ENCODE results near the gene ZDHHC1. TPM values are rescaled to one million over a fixed set of nuclear protein-coding genes. Genes with fewer than 3 reads are reported as not detected.

Gene ZDHHC1
- total RNA-seq, 4 donors from 2014 or later = 8.0 to 14.2 (median 11.4) TPM

DNA sequence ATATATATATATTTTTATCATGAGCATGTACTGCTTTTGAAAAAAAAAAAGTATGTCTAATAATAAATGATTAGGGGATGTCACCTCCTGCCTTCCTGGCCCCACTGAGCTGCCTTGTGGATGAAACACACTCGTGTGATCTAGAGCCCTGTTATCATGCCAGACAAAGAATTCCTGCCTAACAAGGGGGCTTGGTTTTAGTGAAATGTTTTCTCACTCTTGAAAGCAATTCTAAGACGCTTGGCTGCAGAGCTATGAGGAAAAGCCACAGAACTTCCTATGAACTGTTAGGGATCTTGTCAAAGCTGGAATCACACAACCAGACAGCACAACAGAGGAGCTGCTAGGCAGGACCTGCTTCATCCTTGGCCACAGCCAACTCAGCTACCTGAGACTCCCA is 4.0 kb downstream of the ZDHHC1 start:
- ATAC-seq (ENCODE audit: low FRiP score) = no peak
- no peak for DNase-seq (ENCODE audit: low spot score)
- TF ChIP-seq CTCF (IDR thresholded peaks at IDR 0.05) = no peak

DNA sequence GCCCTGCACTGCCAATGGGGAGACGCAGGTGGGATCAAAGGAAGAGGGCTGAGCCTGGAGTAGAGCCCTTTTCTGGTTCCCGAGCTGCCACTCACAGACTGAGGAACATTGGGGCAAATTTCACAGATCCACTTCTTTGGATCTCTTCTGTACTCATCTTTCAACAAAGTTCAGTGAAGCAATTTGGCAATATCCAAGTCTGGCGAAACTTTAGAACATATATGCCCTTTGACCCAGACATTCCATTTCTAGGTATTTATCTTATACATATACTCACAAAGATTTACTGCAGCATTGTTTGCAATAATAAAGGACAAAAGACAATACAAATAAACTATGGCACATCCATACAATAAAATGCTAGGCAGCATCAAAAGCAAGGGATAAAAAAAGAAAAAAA is 4.9 kb downstream of the ZDHHC1 start:
- TF ChIP-seq CTCF (IDR thresholded peaks at IDR 0.05) = no peak
- no peak for ATAC-seq (ENCODE audit: low FRiP score)
- no peak for DNase-seq (ENCODE audit: low spot score)

DNA sequence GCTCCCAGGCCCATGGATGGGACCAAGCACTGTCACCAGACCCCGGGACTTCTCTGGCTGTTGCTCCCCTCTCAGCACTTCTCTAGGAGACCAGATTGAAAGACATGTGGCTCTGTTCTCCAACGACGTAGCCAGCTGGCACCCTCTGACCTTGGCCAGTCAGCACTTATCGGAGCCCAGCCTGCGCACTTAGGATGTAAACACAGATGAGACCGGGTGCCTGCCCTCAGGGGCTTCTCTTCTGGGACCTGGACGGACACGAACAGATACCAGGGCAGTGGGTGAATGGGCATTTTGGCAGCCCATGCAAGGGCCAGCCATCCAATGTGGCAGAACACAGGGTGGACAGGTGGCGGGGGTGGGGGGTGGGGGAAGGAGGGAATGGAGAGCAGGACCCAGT is 6.6 kb downstream of the ZDHHC1 start:
- ATAC-seq (ENCODE audit: low FRiP score) (no peak), DNase-seq (ENCODE audit: low spot score) (no peak)
- no peak for TF ChIP-seq CTCF (IDR thresholded peaks at IDR 0.05)

DNA sequence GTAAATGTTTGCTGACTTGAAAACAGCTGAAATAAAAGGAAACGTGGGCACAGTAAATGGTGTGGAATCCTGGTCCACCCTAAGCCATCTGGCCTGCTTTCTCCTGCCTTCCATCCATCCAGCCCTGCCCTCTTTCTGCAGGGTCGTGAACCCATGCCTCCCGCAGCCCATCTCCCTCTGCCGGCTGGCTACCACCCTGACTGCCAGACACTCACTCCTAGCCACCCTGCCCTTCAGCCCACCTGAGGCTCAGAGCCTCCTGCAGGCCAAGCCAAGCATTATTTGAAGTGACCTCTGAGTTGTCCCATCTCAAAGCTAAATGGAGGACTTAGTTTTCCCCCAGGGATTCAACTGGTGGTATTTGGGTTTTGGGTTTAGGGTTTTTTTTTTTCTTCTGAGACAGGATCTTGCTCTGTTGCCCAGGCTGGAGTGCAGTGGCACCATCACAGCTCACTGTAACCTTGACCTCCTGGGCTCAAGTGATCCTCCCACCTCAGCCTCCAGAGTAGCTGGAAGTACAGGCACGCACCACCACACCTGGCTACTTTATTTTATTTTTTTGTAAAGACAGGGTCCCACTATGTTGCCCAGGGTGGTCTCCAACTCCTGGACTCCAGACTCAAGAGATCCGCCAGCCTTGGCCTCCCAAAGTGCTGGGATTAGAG is 8.4 kb downstream of the ZDHHC1 start:
- DNase-seq (ENCODE audit: low spot score) (no peak), ATAC-seq (ENCODE audit: low FRiP score) (no peak)
- no peak for TF ChIP-seq CTCF (IDR thresholded peaks at IDR 0.05)

DNA sequence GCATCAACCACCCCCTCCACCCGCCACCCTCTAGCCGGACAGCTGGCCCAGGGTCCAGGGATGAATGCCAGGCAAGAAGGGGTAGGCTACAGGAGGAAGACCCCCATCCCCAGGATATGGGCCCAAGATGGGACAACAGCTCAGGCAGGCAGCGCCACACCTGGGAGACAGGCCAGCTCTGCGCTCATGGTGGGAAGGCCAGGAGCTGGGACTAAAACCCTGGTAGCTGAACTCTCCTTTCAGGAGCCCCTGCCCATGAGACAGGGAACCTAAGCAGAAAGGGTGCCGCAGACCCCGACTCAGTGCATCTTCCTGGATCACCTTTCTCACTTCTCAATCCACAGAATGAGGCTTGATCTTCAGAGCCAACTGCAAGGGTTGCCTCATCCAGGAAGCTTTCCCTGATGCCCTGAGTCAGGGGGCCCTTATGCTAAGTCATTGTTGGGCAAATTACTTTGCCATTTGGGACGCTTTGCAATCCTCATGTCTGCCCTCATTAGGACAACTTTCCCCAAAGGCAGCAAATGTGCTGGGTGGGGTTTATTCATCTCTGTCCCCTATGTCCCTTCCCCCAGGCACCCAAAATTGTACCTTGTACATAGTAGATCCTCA is 9.0 kb downstream of the ZDHHC1 start:
- ATAC-seq (ENCODE audit: low FRiP score) (no peak), DNase-seq (ENCODE audit: low spot score) (no peak)
- no peak for TF ChIP-seq CTCF (IDR thresholded peaks at IDR 0.05)

DNA sequence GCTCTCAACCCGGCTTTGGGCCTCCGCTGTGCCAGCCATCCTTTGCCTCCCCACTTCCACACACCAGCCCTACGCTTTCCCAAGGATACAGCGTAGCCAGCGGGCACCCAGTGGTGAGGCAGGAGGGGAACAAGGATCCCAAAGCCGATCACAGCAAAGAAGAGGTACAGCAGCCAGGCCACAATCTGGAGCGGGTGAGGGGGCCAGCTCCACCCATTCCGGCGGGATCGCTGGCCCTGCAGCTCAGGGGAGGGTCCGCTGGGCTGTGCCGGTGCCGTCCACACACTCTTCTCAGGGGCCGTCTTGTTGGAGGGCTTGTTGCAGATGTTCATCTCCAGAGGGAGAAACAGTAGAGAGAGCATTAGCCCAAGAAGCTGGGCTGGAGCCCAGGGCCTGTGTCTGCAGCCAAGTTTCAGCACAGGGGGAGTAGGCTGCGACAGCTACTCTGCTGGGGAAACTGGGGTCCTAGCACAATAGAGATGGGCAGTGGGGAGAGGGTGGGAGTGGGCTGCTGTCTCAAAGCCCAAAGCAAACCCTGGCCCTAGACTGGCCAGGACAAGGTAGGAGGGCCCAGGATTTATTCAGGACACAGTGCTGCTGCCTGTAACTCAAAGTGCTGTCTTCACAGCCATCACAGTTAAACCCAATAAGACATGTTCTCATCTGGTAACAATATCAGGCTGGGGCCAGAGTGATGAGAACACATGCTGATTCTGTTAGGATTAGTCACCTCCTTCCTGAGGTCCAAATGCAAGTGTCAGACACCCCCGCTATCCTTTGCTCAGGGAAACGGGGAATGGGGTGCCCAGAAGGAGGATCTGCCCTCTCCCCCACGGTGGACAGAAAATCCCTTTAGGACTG is 9.9 kb downstream of the ZDHHC1 start:
- no peak for TF ChIP-seq CTCF (IDR thresholded peaks at IDR 0.05)
- DNase-seq (ENCODE audit: low spot score) = no peak

More for the DNA sequence above, 9.9 kb downstream of the ZDHHC1 start:
- ATAC-seq (ENCODE audit: low FRiP score) = no peak

Data from omental fat pad (tissue), 4 donors.